Type B pancreatic cell (in vitro differentiated cells): ENCODE results near the gene AHCYL2. TPM values are rescaled to one million over a fixed set of nuclear protein-coding genes. Genes with fewer than 3 reads are reported as not detected.
A peak's percentile ranks its signal among the peaks of the same experiment; 100 is the strongest.

Experiments used
- DNase-seq: peaks from one replicate; pipeline ENCODE4 v3.0.0; 2021; ENCODE audit warnings: mixed read lengths; ENCODE audit not compliant: unreplicated experiment; ENCODE audit errors: extremely low spot score
- H3K27ac Mint-ChIP-seq: 2 replicates; pipeline ENCODE4 v1.8.0; 2021; ENCODE audit warnings: mild to moderate bottlenecking, mixed read lengths
- H3K27me3 Mint-ChIP-seq: 2 replicates; pipeline ENCODE4 v1.8.0; 2021; ENCODE audit warnings: mixed read lengths
- H3K36me3 Mint-ChIP-seq: 2 replicates; pipeline ENCODE4 v1.8.0; 2021; ENCODE audit warnings: mixed read lengths
- H3K4me1 Mint-ChIP-seq: one replicate; pipeline ENCODE4 v1.8.0; 2021; ENCODE audit warnings: mixed read lengths; ENCODE audit not compliant: unreplicated experiment
- H3K4me3 Mint-ChIP-seq: 2 replicates; pipeline ENCODE4 v1.8.0; 2021; ENCODE audit warnings: mild to moderate bottlenecking, mixed read lengths
- H3K9me3 Mint-ChIP-seq: 2 replicates; pipeline ENCODE4 v1.8.0; 2021; ENCODE audit warnings: mixed read lengths
- total RNA-seq: library from RNA; stranded (reverse); gene quantifications from 2 replicates; pipeline ENCODE4 v1.2.1, GENCODE V29; 2021; ENCODE audit warnings: low replicate concordance
- TF ChIP-seq, protein P1 (sequence below): fragments of 200-600 bp; sonication (generic); conservative IDR thresholded peaks from 2 replicates; pipeline ENCODE4 v1.5.0; 2021; ENCODE audit warnings: antibody characterized with exemption, mild to moderate bottlenecking

Gene AHCYL2
- total RNA-seq, 1 donor from 2014 or later: 27.8 TPM

DNA sequence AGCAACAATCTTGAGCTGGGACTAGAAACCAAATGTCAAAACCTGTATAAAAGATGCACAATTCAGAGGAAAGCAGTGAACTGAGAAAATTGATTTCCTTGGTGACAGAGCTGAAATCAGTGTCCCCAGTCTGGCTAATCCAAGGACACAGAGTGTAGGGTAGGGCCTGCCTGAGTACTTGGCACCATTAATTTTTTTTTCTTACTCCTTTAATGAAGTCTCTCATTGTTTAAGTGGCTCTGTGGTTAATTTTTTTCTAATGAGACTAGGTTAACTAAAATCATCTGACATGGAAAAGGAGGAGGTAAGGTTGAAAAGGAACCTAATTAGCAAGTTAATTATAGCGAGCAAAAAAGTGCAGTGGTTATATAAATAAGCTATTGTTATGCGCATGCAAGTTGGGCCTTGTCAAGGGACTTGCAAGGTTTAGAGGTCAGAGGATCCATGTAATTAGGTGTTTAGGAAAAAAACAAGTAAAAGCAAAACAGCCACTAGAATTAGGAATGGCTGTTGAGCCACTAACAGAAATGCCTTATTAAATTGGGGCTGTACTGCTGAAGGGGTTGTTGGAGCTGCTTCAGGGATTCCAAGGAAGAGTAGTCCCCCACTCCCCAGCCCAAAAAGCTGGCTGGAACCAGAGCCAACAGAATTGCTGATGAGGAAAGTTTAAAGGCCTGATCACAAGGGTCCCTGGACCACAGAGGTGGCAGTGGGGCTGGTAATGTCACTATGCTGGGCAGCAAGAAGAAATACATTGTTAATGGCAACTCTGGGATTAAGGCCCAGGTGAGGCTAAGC, 150.5 kb downstream of the AHCYL2 start:
- H3K9me3 Mint-ChIP-seq: no peaks in the 10 kb centered on the region
- TF ChIP-seq, protein P1, sequence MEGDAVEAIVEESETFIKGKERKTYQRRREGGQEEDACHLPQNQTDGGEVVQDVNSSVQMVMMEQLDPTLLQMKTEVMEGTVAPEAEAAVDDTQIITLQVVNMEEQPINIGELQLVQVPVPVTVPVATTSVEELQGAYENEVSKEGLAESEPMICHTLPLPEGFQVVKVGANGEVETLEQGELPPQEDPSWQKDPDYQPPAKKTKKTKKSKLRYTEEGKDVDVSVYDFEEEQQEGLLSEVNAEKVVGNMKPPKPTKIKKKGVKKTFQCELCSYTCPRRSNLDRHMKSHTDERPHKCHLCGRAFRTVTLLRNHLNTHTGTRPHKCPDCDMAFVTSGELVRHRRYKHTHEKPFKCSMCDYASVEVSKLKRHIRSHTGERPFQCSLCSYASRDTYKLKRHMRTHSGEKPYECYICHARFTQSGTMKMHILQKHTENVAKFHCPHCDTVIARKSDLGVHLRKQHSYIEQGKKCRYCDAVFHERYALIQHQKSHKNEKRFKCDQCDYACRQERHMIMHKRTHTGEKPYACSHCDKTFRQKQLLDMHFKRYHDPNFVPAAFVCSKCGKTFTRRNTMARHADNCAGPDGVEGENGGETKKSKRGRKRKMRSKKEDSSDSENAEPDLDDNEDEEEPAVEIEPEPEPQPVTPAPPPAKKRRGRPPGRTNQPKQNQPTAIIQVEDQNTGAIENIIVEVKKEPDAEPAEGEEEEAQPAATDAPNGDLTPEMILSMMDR: no peak
- H3K4me1 Mint-ChIP-seq: peaks cover 11% of the 10 kb centered on the region
- H3K27me3 Mint-ChIP-seq: no peaks in the 10 kb centered on the region
- H3K36me3 Mint-ChIP-seq: no peaks in the 10 kb centered on the region
- peak overlapping the region; percentile 15 for H3K27ac Mint-ChIP-seq
- no peak for DNase-seq
- H3K4me3 Mint-ChIP-seq: no peak overlapping the region

DNA sequence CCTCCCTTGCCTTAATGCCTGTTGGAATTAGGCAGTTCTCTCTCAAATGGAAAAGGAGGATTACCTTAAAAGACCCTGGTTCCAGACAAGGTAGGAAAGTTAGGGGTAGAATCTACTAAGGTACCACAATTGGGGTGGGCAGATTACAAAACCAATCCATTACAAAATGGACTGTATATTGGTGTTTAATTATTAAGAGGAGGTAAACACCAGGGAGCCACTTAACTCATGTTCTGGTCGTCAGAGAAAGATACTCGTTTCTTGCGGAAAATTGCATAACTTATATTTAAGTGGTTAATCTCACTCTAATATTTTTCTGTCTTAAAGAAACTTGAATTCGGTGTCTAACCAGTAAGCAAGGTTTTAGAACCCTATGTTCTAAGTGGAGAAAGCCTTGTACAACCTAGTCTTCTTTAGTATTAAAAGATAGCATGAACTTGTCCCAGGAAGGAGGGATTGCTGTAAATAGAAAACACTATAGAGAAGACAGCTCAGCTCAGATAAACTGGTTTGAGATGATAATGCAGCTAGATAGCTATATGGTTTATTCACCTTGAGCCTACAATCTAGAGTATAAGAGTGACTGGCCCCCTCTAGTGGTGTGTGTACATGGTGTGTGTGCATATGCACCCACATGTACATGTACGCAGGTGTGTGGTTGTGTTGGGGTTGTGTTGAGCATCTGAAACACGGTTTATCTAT, 151.4 kb downstream of the AHCYL2 start:
- Mint-ChIP-seq H3K9me3 (no peaks in the 10 kb centered on the region), H3K27ac (no peak overlapping the region), H3K4me1 (peaks cover 10% of the 10 kb centered on the region), H3K4me3 (no peak overlapping the region), H3K36me3 (no peaks in the 10 kb centered on the region), H3K27me3 (no peaks in the 10 kb centered on the region)
- DNase-seq: no peak
- TF ChIP-seq, protein P1: peak; percentile 73

DNA sequence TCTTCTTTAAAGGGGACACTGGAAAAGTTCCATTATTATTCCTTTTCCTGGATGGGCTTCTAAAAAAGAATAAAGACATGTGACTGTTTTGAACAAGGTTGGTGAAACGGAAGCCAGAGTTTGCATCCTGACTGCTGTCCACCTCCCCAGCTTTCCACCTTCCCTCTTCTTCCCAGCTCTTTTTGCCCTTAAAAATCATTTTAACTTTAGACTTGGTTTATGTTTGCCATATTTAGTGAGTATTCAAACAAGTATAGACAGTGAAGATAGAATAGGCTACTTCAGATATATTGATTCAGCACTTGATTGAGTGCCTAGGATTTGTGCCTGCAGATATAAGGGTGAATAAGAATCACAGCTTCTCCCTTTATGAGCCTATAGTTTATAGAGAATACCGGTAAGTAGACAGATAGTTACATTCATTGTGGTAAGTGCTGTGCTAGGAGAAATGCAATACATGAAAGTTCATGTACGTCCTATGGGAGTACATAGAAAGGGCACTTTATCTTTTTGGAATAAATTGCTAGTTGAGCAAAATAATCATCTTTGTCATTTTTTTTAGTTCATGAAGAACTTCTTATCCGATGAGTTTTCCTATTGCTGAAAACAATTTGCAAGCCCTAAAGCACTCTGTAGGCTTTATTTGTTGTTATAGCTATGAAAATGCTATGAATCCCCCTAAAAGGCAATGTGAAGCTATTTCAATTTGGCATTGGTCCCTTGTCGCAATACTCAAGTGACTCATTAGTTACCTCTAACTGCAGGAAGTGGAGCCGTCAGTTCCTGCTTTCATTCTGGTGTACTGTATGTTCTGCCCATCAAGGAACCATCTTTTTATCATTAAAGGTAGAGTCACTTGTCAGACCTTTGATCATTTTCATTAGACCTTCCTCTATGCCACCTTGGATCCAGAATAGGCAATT, 152.2 kb downstream of the AHCYL2 start:
- H3K27me3 Mint-ChIP-seq: no peaks in the 10 kb centered on the region
- DNase-seq: no peak

DNA sequence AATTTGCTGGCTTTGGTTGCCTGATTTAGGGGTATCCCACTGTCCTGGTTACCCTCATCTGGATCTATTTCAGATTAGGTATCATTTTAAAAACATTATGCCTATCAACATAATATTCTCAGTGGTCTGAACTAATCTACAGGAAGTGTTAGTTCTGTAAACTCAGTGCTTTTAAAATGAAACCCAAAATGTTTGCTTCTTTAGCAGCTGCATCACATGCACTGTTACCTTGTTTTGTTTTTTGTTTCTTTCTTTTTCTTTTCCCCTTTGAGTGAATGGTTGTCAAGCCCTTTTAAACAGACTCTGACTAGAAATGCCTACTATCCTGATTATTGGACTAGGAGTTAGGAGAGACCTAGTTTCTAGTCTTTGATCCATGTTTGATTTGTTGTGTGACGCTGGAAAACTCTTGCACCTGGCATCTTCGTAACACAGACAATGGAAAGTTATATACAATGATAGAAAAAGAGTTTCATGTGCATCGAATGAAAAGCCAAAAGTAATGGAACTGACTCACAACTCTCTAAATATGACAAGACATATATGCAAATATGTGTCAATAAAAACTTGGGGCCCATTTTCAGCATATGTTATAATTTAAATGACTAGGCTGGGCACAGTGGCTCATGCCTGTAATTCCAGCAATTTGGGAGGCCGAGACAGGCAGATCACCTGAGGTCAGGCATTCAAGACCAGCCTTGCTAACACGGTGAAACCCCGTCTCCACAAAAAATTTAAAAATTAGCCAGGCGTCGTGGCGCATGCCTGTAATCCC, 157.1 kb downstream of the AHCYL2 start:
- peaks cover 4% of the 10 kb centered on the region for H3K36me3 Mint-ChIP-seq
- DNase-seq: no peak

More for the DNA sequence above, 152.2 kb downstream of the AHCYL2 start:
- H3K4me3 Mint-ChIP-seq: no peak overlapping the region
- H3K9me3 Mint-ChIP-seq: no peaks in the 10 kb centered on the region
- H3K36me3 Mint-ChIP-seq: no peaks in the 10 kb centered on the region
- TF ChIP-seq, protein P1: peak; percentile 20
- no peak overlapping the region for H3K27ac Mint-ChIP-seq
- H3K4me1 Mint-ChIP-seq: peaks cover 5% of the 10 kb centered on the region

More for the DNA sequence above, 157.1 kb downstream of the AHCYL2 start:
- Mint-ChIP-seq H3K27ac (no peak overlapping the region), H3K4me1 (no peaks in the 10 kb centered on the region), H3K9me3 (no peaks in the 10 kb centered on the region), H3K27me3 (no peaks in the 10 kb centered on the region), H3K4me3 (no peak overlapping the region)
- TF ChIP-seq, protein P1: no peak
